HG03139 (cell line): ENCODE data around the gene LGALS7.

Experiments
- ATAC-seq: cut with Tn5 transposase; IDR thresholded peaks from one replicate; pipeline ENCODE4 v1.9.1; 2021; ENCODE audit not compliant: unreplicated experiment

The LGALS7 gene

GRCh38 chr19:38727868-38728660 is 45.3 kb downstream of the LGALS7 start:
- no peak for ATAC-seq

GRCh38 chr19:38727306-38727867 is 45.9 kb downstream of the LGALS7 start:
- ATAC-seq: no peak

- no peak for ATAC-seq
These were observed 46.5 kb downstream of the LGALS7 start for GRCh38 chr19:38726761-38727301.

GRCh38 chr19:38726284-38726673 is 47.0 kb downstream of the LGALS7 start:
- no peak for ATAC-seq

- ATAC-seq: no peak
These were observed 47.6 kb downstream of the LGALS7 start for GRCh38 chr19:38725469-38726283.

GRCh38 chr19:38723990-38724854 is 49.1 kb downstream of the LGALS7 start:
- ATAC-seq: no peak

GRCh38 chr19:38723606-38723965 is 49.7 kb downstream of the LGALS7 start:
- ATAC-seq: no peak

GRCh38 chr19:38722947-38723605 is 50.2 kb downstream of the LGALS7 start:
- ATAC-seq: no peak

GRCh38 chr19:38721979-38722773 is 51.1 kb downstream of the LGALS7 start:
- ATAC-seq: no peak

GRCh38 chr19:38721496-38721895 is 51.8 kb downstream of the LGALS7 start:
- no peak for ATAC-seq
